EH (cell line): ENCODE results near the gene ACKR4.
A peak's percentile ranks its signal among the peaks of the same experiment; 100 is the strongest.
"Not testable (repeated sequence)": the region's sequence is repeated elsewhere in the genome, so short reads cannot be mapped to it uniquely, and the experiment has no call there.

ENCODE experiments used
- DNase-seq: peaks from one replicate; pipeline ENCODE4 v3.0.0-alpha.2; 2015; ENCODE audit warnings: low read depth

Gene ACKR4

DNA sequence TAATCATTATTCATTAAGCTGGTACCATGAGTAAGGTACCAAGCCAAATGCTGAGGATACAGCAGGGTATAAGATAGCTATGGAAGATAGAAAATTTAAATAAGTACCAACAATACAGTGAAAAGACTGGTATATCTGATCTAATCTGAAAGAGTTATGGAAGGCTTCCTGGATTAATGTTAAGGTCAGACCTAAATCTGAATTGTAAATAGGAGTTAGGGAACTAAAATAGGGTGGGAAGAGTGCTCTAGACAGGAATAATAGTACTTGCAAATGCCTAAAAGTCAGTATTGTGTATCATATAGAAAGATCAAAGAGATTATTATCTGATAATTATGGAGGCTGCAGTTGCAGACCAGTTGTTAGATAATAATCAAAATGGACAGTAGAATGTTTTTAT, 2.6 kb upstream of the ACKR4 start:
- no peak for DNase-seq

DNA sequence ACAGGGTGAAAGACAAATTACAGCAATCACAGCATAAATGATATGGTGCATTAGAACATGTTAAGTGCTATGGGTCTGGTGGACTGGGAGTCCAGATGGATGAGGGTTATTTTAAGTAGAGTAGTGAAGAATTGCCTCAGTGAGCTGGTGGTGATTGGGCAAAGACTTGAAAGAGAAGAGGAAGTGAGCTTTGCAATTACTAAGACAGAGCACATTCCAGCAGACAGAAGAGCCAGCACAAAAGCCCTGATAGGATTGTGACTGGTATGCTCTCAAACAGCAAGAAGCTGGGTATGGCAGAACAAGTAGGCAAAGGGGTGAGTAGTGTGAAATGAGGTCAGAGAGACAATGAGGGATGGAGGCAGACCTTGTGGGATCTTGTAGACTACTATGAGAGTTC, 2.1 kb upstream of the ACKR4 start:
- peak; percentile 88 for DNase-seq

DNA sequence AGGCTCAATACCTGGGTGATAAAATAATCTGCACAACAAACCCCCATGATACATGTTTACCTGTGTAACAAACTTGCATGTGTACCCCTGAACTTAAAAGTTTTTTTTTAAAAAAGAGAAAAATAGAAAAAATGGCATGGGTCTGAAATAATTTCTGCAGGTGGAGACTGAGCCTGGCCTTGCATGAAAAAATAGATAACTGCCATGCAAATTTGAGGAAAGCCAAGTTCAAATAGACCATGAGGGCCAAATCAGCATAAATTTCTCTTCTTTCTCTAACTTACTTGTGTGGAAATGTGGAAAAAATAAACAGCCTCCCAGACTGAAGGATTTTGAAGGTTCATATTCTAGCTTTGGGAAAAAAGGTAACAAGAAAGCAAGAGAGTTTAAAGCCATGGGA, 744 bp upstream of the ACKR4 start:
- DNase-seq: no peak

DNA sequence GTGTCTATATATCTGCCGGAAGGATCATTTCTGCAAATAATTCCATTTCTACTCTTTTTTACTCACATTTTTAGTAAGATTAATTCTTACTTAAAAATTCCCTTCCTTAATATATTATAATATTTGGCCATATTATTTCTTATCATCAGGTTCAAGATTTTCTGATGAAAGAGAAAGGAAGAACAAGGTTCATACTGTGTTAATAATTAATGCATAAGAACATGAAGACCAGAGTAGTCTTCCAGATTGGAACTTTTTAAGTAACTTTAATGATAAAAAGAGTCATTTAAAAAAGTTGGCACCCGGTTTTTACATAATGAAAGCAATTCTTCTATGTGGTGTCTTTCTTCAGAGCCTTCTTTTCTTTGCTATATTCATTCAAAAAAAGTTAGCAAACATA, 590 bp downstream of the ACKR4 start:
- DNase-seq: no peak

DNA sequence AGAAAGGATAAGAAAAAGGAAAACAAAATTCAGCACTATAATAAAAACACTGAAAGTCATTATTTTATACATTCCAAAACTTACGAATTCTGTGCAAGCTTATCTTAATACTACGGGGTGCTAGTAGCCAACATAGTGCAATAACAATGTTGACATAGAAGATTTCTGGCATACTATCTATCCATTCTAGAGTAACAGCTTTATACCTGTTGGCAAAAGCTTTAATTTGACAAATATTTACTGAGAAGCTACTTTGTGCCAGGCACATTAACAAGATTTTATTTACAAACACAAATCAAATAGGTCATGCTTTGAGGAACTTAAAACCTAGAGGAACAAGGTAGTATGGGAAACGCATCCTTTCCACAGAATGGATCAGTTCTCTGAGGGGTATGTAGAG, 1.1 kb downstream of the ACKR4 start:
- DNase-seq: peak; percentile 4

DNA sequence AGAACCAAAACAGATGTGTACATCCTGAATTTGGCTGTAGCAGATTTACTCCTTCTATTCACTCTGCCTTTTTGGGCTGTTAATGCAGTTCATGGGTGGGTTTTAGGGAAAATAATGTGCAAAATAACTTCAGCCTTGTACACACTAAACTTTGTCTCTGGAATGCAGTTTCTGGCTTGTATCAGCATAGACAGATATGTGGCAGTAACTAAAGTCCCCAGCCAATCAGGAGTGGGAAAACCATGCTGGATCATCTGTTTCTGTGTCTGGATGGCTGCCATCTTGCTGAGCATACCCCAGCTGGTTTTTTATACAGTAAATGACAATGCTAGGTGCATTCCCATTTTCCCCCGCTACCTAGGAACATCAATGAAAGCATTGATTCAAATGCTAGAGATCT, 3.5 kb downstream of the ACKR4 start:
- not testable (repeated sequence) for DNase-seq

DNA sequence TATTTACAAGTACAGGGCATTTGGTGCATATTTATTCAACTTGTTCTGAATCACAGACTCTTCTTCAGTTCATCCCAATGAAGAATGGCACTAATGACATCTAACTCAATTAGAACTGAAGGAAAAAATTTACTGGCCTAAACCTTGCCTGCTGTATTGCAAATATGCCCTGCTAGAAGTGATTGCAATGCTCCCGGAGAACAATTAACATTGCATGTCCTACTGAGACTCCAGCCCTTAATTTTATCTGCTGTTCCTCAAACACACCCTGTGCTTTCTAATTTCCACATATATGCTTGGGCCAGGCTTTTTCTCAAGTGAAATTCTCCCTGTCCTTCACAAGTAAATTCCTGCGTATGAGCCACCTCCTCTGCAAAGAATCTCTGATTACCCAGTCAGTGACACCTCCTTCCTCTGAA, 8.3 kb downstream of the ACKR4 start:
- peak; percentile 69 for DNase-seq

DNA sequence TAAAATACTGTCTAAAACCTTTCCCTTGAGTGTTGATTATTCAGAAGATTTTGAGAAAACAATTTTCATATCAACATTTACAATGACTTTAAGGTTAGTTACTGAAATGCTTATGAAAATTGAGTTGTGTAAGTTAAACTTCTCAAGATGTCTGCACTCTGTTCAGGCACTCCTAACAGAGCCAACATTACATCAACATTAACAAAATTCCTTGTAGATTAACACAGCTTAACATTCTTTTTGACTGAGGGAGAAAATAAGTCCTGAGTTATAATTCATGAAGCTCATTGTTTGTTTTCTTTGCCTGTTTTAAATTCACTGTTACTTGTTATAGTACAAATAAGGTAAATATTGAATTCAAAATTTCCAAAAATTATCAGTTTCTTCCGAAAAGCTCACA, 9.0 kb downstream of the ACKR4 start:
- DNase-seq: peak; percentile 82

DNA sequence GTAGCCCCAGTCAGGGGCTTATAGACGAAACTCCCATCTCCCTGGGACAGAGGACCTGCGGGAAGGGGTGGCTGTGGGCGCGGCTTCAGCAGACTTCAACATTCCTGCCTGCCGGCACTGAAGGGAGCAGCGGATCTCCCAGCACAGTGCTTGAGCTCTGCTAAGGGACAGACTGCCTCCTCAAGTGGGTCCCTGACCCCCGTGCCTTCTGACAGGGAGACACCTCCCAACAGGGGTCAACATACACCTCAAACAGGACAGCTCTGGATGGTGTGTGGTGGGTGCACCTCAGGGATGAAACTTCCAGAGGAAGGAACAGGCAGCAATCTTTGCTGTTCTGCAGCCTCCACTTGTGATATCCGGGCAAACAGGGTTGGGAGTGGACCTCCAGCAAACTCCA, 9.6 kb downstream of the ACKR4 start:
- not testable (repeated sequence) for DNase-seq

DNA sequence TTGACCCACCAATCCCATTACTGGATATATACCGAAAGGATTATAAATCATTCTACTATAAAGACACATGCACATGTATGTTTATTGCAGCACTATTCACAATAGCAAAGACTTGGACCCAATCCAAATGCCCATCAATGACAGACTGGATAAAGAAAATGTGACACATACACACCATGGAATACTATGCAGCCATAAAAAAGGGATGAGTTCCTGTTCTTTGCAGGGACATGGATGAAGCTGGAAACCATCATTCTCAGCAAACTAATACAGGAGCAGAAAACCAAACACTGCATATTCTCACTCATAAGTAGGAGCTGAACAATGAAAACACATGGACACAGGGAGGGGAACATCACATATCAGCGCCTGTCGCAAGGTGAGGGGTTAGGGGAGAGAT, 18.2 kb downstream of the ACKR4 start:
- DNase-seq: not testable (repeated sequence)

DNA sequence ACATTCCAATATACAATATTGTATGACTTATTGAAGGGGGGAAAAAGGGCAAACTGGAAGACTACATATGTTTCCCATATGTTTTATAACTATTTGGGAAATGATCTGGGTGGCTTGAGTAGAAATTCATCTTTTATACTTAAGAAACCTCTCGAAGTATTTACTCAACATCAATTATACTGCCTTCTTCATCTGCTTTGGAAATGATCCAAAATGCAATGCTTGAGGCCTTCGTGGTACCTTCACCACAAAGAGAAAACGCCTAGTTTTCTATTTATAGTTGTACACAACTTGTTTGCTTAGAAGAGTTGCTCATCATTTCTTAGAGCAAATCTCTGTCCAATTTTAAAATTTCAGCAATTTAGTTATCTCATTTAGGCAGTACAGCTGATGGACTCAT, 18.8 kb downstream of the ACKR4 start:
- peak; percentile 38 for DNase-seq

DNA sequence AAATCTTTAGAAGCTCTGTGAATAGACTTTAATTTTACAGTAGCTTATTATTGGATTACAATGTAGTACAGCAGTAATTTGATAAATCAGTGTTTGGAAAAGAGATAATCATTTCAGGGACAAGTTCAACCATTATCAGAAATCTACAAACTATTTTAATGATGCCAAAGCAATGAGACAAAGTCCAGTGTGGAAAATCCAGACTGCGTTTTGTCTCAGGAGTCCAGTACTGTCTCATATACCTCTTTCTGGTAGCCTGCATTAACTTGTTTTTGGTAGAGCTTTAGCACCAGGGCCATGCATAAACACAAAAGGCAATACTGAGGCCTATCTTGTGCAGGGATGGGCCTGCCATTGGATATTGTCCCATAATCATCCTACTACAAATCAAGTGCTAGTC, 19.7 kb downstream of the ACKR4 start:
- no peak for DNase-seq

DNA sequence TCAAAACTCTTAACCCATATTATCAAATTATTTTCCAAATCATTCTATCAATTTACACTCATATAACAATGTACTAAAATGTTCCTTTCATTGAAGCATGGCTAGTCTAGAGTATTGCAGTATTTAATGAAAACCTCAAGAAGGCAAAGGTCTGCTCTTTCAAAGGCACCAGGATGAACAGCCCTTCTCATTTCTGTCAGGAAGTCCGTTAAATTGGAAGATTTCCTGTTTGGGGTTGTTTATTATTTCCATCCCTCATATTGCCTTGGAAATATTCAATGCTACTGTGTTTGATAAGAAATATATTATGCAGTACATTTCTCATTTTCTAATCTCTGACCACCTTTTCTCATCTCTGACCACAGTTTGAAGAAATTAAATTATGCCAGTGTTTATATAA, 25.1 kb downstream of the ACKR4 start:
- DNase-seq: no peak

DNA sequence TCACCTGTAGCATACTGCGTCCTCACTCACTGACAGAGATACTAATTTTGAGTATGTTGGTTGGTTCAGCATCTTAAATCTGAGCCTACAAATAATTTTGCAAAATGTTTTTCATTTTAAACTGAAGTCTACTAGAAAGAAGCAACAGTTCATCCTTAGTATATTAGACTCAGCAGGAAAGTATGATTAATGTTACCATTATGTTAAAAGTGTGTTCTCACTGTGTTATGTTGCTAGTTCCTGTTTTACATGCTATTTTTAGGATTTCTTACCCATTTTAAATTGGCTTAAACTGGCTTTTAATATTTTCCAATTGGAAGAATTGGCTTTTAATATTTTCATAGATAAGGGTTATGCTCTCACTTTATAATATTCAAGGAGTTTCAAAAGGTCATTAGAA, 25.7 kb downstream of the ACKR4 start:
- no peak for DNase-seq

DNA sequence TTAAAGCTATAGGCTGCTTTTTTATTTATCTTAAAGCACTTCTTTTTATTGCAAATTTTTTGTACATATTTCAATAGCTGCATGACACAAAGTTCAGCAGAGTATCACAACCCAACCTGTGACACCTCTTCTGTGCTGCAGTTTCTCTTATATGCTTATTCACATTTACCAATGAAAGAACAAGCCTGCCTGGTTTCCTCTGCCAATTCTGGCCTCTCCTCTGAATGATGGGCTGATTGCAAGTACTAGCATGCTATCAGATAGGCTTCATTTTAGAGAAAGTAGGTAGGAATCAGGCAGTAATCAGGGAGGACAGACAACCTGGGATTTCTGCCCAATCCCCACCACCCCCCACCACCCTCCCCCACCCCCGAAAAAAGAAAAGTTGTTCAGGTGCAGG, 26.6 kb downstream of the ACKR4 start:
- no peak for DNase-seq

DNA sequence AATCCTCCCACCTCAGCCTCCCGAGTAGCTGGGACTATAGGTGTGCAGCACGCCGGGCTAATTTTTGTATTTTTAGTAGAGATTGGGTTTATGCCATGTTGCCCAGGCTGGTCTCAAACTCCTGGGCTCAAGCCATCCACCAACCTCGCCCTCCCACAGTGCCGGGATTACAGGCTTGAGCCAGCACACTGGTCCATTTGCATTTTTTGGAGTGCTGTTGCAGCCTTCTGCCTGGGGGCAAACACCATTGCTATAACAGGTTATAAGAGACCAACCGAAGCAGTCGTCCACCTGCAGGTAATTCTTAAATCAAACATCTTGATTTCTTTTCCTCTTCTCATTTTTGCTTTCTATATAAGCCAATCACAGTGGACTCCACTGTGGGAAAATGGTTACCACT, 27.7 kb downstream of the ACKR4 start:
- no peak for DNase-seq

DNA sequence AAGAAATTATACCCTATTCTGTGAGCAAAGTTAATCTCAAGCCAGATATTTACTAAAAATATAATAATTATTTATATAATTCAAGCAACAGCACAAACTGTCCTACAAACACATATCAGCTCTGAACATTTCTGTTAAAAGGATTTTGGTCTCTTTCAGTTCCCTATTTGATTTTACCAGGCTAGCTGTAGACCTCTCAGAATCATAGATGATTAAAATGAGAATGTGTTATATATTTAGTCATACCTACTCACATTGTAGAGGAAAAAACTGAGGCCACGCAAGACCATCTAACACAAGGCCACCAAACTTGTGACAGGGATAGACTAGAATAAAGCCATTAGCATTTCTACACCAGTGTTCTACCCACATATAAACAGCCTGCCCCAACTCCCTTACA, 28.5 kb downstream of the ACKR4 start:
- DNase-seq: no peak

DNA sequence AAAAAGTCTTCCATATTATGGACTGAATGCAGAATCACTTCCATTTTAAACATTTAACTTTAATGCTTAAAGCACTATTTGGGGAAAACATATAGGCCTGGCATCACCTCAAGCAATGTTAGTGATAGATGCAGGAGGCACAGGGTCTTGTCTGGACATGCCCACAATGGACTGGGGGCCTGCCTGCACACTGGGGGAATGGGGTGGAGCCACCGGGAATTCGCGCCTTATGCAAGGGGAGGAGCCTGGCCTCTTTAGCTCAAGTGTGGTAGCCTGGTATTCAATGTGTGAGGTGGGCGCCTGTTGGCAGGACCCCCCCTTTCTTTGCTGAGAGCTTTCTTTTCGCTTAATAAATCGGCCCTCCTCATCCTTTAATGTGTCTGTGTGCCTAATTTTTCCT, 29.9 kb downstream of the ACKR4 start:
- DNase-seq: no peak

DNA sequence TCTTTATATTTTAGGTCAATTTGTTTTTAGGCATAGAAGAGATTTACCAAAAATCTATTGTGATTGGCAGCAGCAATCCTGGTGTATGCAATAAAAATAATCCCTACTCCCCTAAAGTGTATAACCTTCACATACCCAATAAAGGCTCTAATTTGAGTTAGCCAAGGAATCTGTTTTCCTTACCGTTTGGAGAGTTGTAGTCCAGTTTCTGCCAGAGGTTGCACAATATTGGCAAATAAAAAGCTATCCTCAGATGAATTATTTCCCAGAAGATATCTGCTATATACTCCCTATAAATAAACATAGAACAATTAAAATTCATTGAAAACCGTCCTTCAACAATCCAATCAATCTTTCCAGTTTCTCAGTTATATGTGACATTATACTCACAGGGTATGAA, 31.1 kb downstream of the ACKR4 start:
- DNase-seq: no peak

DNA sequence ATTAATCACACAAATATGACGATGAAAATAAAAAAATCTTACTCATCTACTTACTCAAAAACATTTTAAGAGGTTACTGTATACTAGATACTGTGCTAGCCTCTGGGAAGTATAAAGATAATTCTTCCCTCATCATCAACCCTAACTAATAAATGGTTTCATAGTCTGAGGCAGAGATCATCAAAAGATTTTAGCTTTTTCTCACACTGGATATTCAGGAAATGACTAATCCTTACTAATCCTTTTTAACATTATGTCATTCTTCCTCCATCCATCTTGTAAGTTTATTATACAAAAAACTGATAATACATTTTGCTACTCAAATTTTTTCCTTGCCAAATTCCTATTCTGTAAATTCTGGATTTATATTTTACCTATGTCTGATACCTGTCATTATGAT, 32.9 kb downstream of the ACKR4 start:
- peak; percentile 87 for DNase-seq

DNA sequence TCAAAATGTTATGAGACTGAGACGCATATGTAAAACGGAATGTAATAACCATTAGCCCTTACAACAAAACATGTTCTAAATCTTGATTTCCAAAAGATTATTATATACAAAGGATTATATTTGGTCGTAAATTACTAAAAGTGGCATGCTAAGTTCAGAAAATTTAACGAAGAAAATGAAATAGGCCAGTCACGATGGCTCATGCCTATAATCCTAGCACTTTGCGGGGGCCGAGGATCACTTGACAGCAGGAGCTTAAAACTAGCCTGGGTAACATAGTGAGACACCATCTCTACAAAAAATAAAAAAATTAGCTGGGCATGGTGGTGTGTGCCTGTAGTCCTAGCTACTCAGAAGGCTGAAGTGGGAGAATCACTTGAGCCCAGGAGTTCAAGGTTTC, 33.5 kb downstream of the ACKR4 start:
- no peak for DNase-seq

DNA sequence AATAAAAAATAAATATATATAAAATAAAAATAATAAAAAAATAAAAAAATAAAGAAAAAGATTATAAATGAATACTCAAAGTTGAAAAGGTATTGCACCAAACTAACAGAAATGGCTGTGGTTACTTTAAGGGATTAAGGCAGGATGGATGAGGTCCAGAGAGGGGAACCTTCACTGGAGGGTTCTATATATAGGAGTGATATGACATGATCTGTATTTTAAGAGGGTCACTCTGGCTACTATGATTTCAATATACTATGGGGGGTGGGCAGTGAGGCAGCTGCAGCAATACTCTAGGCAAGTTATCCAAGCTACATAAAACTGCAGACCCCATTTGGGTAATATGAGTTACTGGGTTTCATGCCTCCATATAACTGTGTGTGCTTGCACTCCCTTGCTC, 38.0 kb downstream of the ACKR4 start:
- DNase-seq: no peak

DNA sequence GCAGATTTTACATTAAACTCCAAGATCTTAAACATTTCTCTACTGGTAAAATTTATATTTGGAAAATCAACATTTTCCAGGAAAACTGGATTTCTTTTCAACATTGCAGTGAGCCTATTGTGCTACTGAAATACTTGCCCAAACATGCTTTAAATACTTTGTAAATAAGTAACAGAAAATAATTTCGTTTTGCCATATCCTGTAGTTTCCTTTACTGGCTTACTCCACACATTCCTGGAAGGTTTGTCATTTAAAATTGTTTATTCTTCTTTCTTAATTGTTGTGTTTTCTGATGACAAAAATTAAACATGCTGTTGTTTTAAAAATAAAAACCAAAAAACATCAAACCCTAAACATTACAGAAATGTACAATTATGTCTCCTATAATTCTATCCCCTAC, 40.5 kb downstream of the ACKR4 start:
- peak; percentile 71 for DNase-seq

DNA sequence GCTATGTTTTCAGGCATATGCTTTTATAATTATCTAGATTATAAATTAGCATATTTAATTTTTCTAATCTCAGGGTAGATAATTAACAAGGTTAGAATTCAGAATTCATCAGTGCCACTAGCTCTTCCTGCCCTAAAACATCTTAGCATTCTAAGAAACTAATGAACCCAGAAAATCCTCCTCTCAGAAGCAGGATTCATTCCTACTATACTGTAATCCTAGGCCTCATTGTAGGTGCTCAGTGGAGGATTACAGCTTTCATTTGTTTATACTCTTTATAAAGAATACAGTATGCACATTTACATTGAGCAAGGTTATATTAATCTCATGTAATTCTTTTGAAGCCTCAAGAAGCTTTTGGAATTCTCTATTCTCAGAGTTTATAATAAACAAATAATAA, 41.6 kb downstream of the ACKR4 start:
- DNase-seq: no peak

DNA sequence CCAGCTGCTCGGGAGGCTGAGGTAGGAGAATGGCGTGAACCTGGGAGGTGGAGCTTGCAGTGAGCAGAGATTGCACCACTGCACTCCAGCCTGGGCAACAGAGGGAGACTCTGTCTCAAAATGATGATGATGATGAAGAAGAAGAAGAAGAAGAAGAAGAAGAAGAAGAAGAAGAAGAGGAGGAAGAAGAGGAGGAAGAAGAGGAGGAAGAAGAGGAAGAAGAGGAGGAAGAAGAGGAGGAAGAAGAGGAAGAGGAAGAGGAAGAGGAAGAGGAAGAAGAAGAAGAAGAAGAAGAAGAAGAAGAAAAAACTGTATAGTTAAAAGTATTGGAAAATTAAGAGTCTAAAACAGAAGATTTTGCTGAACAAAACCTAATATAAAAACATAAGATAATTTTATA, 44.4 kb downstream of the ACKR4 start:
- DNase-seq: not testable (repeated sequence)
